WTC11 (cell line): ENCODE results near the gene NXPH4. TPM values are rescaled to one million over a fixed set of nuclear protein-coding genes. Genes with fewer than 3 reads are reported as not detected.

Experiments used
- ATAC-seq: fragments of 200-7000 bp; cut with Tn5 transposase; 2 replicates; pipeline ENCODE4 v1.10.0; 2021; ENCODE audit warnings: mild to moderate bottlenecking, moderate library complexity
- CTCF ChIA-PET: fragments of 300-600 bp; sonication (Branson Sonifier 250); formaldehyde crosslinking; loops from one replicate; lab custom pipeline; 2021; ENCODE audit warnings: antibody characterized with exemption; lab: Charles Lee
- POLR2A ChIA-PET: fragments of 350-600 bp; sonication (Branson Sonifier 250); formaldehyde crosslinking; loops from one replicate; lab custom pipeline; 2021; ENCODE audit warnings: antibody characterized with exemption; lab: Charles Lee
- DNase-seq: peaks from one replicate; pipeline ENCODE4 v3.0.0; 2021; ENCODE audit warnings: low spot score
- H3K27ac Mint-ChIP-seq: 2 replicates; pipeline ENCODE4 v1.8.0; 2021; ENCODE audit warnings: mixed read lengths
- H3K27me3 Mint-ChIP-seq: 2 replicates; pipeline ENCODE4 v1.8.0; 2021; ENCODE audit warnings: low read depth, mild to moderate bottlenecking, moderate library complexity, mixed read lengths
- H3K36me3 Mint-ChIP-seq: 2 replicates; pipeline ENCODE4 v1.8.0; 2021; ENCODE audit warnings: mixed read lengths
- H3K4me1 Mint-ChIP-seq: 2 replicates; pipeline ENCODE4 v1.8.0; 2022; ENCODE audit warnings: mixed read lengths
- H3K4me3 Mint-ChIP-seq: 2 replicates; pipeline ENCODE4 v1.8.0; 2021; ENCODE audit warnings: mild to moderate bottlenecking, moderate library complexity, mixed read lengths
- H3K9me3 Mint-ChIP-seq: 2 replicates; pipeline ENCODE4 v1.8.0; 2021; ENCODE audit warnings: mixed read lengths
- ATF2 ChIP-seq: sonication (generic); formaldehyde crosslinking; IDR thresholded peaks from 2 replicates; pipeline ENCODE4 v1.8.1; 2022; ENCODE audit warnings: low read depth, missing genetic modification reagents, borderline replicate concordance
- ELF4 ChIP-seq: sonication (generic); formaldehyde crosslinking; IDR thresholded peaks from 2 replicates; pipeline ENCODE4 v1.8.1; 2022; ENCODE audit warnings: low read depth, mild to moderate bottlenecking, moderate library complexity, missing genetic modification reagents
- FOXJ3 ChIP-seq: sonication (generic); formaldehyde crosslinking; IDR thresholded peaks from 2 replicates; pipeline ENCODE4 v1.9.0; 2021; ENCODE audit warnings: missing genetic modification reagents, mild to moderate bottlenecking, borderline replicate concordance
- FOXP1 ChIP-seq: sonication (generic); formaldehyde crosslinking; IDR thresholded peaks from 2 replicates; pipeline ENCODE4 v1.8.0; 2022; ENCODE audit warnings: missing genetic modification reagents, mild to moderate bottlenecking, moderate library complexity, borderline replicate concordance
- GRHL2 ChIP-seq: fragments of 250-450 bp; sonication (Bioruptor Pico); IDR thresholded peaks from 2 replicates; pipeline ENCODE4 v1.8.0; 2022; ENCODE audit warnings: mild to moderate bottlenecking, moderate library complexity; ENCODE audit not compliant: insufficient replicate concordance, severe bottlenecking
- IRF2 ChIP-seq: sonication (generic); formaldehyde crosslinking; IDR thresholded peaks from 2 replicates; pipeline ENCODE4 v1.8.0; 2022; ENCODE audit warnings: low read depth, missing genetic modification reagents, borderline replicate concordance
- KAT7 ChIP-seq: sonication (generic); formaldehyde crosslinking; IDR thresholded peaks from 2 replicates; pipeline ENCODE4 v1.8.1; 2023; ENCODE audit warnings: missing genetic modification reagents, mild to moderate bottlenecking, borderline replicate concordance
- MAX ChIP-seq: sonication (generic); formaldehyde crosslinking; IDR thresholded peaks from 2 replicates; pipeline ENCODE4 v1.8.0; 2022; ENCODE audit warnings: mild to moderate bottlenecking, missing genetic modification reagents
- PRRX2 ChIP-seq: fragments of 250-450 bp; sonication (Bioruptor Pico); IDR thresholded peaks from 2 replicates; pipeline ENCODE4 v1.8.0; 2021; ENCODE audit warnings: mild to moderate bottlenecking
- TEAD1 ChIP-seq: sonication (generic); formaldehyde crosslinking; IDR thresholded peaks from 2 replicates; pipeline ENCODE4 v1.8.0; 2022; ENCODE audit warnings: mild to moderate bottlenecking, missing genetic modification reagents
- ZBTB43 ChIP-seq: sonication (generic); formaldehyde crosslinking; IDR thresholded peaks from 2 replicates; pipeline ENCODE4 v1.8.1; 2023; ENCODE audit warnings: mild to moderate bottlenecking, missing genetic modification reagents
- ZNF416 ChIP-seq: fragments of 250-450 bp; sonication (Bioruptor Pico); IDR thresholded peaks from 2 replicates; pipeline ENCODE4 v1.9.0; 2021; ENCODE audit warnings: mild to moderate bottlenecking, inconsistent platforms
- ZNF671 ChIP-seq: fragments of 250-450 bp; sonication (Bioruptor Pico); IDR thresholded peaks from 2 replicates; pipeline ENCODE4 v1.8.0; 2021; ENCODE audit warnings: mild to moderate bottlenecking
- total RNA-seq: library from RNA; stranded (reverse); gene quantifications from 3 replicates; pipeline ENCODE4 v1.2.3, GENCODE V29; 2021
- TF ChIP-seq, protein P1 (sequence below): fragments of 250-450 bp; sonication (Bioruptor Pico); IDR thresholded peaks from 2 replicates; pipeline ENCODE4 v1.8.0; 2021; ENCODE audit warnings: mild to moderate bottlenecking
- TF ChIP-seq, protein P2 (sequence below): sonication (generic); formaldehyde crosslinking; IDR thresholded peaks from 2 replicates; pipeline ENCODE4 v1.8.1; 2022; ENCODE audit warnings: low read depth, mild to moderate bottlenecking, moderate library complexity, missing genetic modification reagents, borderline replicate concordance
- TF ChIP-seq, protein P3 (sequence below): sonication (generic); formaldehyde crosslinking; IDR thresholded peaks from 2 replicates; pipeline ENCODE4 v1.8.1; 2022; ENCODE audit warnings: mild to moderate bottlenecking, moderate library complexity, missing genetic modification reagents
- TF ChIP-seq, protein P4 (sequence below): sonication (generic); formaldehyde crosslinking; IDR thresholded peaks from 2 replicates; pipeline ENCODE4 v1.8.0; 2023; ENCODE audit warnings: missing genetic modification reagents

NXPH4 gene
- total RNA-seq, 1 experiment from 2014 or later = 4.9 TPM

DNA sequence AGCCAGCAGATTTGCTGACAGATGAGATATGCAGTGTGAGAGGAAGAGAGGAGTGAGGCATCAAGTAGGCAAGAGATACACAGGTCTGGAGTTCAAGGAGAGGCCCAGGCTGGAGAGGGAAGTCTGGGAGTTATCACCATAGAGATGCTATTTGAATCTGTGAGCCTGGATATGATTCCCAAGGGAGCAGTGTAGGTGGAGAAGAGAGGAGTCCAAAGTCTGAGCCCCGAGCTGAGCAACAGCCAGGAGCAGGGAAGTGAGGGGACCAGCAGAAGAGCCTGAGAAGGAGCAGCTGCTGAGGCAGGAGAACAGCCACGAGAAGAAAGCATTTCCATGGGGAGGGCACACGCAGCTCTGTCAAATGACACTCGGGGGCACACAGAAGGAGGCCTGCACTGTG lies 20.2 kb upstream of the NXPH4 start (continued):
- TF ChIP-seq, protein P1, sequence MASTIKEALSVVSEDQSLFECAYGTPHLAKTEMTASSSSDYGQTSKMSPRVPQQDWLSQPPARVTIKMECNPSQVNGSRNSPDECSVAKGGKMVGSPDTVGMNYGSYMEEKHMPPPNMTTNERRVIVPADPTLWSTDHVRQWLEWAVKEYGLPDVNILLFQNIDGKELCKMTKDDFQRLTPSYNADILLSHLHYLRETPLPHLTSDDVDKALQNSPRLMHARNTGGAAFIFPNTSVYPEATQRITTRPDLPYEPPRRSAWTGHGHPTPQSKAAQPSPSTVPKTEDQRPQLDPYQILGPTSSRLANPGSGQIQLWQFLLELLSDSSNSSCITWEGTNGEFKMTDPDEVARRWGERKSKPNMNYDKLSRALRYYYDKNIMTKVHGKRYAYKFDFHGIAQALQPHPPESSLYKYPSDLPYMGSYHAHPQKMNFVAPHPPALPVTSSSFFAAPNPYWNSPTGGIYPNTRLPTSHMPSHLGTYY (CRISPR knock-in tag) = no peak

DNA sequence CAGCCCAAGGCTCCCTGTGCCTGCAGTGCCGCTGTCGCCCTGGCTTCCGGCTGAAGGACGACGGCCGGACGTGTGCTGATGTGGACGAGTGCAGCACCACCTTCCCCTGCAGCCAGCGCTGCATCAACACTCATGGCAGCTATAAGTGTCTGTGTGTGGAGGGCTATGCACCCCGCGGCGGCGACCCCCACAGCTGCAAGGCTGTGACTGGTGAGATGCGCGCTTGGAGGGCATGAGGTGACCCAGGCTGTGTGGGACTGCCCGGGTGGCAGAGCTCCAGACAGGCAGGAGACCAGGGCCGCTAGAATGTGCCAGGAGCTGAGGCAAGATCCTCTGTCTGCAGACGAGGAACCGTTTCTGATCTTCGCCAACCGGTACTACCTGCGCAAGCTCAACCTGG lies 19.6 kb upstream of the NXPH4 start:
- no peaks in the 10 kb centered on the region for H3K4me1 Mint-ChIP-seq
- no peaks in the 10 kb centered on the region for H3K9me3 Mint-ChIP-seq
- ChIA-PET POLR2A (no interaction called here), CTCF (interaction anchor here (0.6 to 2.5 kb wide), 5 partner anchors 15 to 69 kb away, joined by 3 to 12 read pairs (median 6); partner anchors contain the start of gene LRP1)
- no peak overlapping the region for H3K4me3 Mint-ChIP-seq
- TF ChIP-seq ZNF416 (CRISPR knock-in tag) = no peak
- TF ChIP-seq GRHL2 (CRISPR knock-in tag) = no peak
- TF ChIP-seq, protein P2, sequence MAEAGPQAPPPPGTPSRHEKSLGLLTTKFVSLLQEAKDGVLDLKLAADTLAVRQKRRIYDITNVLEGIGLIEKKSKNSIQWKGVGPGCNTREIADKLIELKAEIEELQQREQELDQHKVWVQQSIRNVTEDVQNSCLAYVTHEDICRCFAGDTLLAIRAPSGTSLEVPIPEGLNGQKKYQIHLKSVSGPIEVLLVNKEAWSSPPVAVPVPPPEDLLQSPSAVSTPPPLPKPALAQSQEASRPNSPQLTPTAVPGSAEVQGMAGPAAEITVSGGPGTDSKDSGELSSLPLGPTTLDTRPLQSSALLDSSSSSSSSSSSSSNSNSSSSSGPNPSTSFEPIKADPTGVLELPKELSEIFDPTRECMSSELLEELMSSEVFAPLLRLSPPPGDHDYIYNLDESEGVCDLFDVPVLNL (CRISPR knock-in tag) = no peak
- no peak for TF ChIP-seq FOXP1 (CRISPR knock-in tag)
- no peak for TF ChIP-seq IRF2 (CRISPR knock-in tag)
- no peak for TF ChIP-seq KAT7
- no peak for TF ChIP-seq PRRX2 (CRISPR knock-in tag)
- ATAC-seq (no peak), DNase-seq (no peak)
- H3K27ac Mint-ChIP-seq = no peak overlapping the region
- peaks cover 67% of the 10 kb centered on the region for H3K36me3 Mint-ChIP-seq
- no peaks in the 10 kb centered on the region for H3K27me3 Mint-ChIP-seq

GRCh38 chr12:57198329-57198728 lies 18.3 kb upstream of the NXPH4 start:
- TF ChIP-seq MAX = no peak
- no peak for TF ChIP-seq TEAD1 (CRISPR knock-in tag)
- no peak for TF ChIP-seq ZBTB43 (CRISPR knock-in tag)
- TF ChIP-seq FOXJ3 = no peak
- TF ChIP-seq ELF4 (CRISPR knock-in tag) = no peak
- no peak for TF ChIP-seq ZNF671 (CRISPR knock-in tag)
- no peak for TF ChIP-seq GRHL2 (CRISPR knock-in tag)
- TF ChIP-seq ATF2 (CRISPR knock-in tag) = no peak
- TF ChIP-seq, protein P3, sequence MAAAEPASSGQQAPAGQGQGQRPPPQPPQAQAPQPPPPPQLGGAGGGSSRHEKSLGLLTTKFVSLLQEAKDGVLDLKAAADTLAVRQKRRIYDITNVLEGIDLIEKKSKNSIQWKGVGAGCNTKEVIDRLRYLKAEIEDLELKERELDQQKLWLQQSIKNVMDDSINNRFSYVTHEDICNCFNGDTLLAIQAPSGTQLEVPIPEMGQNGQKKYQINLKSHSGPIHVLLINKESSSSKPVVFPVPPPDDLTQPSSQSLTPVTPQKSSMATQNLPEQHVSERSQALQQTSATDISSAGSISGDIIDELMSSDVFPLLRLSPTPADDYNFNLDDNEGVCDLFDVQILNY (CRISPR knock-in tag) = no peak
- TF ChIP-seq, protein P4, sequence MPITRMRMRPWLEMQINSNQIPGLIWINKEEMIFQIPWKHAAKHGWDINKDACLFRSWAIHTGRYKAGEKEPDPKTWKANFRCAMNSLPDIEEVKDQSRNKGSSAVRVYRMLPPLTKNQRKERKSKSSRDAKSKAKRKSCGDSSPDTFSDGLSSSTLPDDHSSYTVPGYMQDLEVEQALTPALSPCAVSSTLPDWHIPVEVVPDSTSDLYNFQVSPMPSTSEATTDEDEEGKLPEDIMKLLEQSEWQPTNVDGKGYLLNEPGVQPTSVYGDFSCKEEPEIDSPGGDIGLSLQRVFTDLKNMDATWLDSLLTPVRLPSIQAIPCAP (CRISPR knock-in tag) = no peak
- DNase-seq = no peak
- no peak overlapping the region for H3K4me3 Mint-ChIP-seq
- H3K36me3 Mint-ChIP-seq = peaks cover 69% of the 10 kb centered on the region
- POLR2A ChIA-PET = interaction anchor here (0.7 kb wide), 1 partner anchor 19 kb away, joined by 3 read pairs; no protein-coding TSS in a partner anchor
- ATAC-seq = no peak
- CTCF ChIA-PET = interaction anchor here (0.5 to 2.4 kb wide), 2 partner anchors 15 to 104 kb away, joined by 3 to 12 read pairs; no protein-coding TSS in a partner anchor
- no peaks in the 10 kb centered on the region for H3K4me1 Mint-ChIP-seq
- no peak overlapping the region for H3K27ac Mint-ChIP-seq
- no peaks in the 10 kb centered on the region for H3K9me3 Mint-ChIP-seq
- H3K27me3 Mint-ChIP-seq = no peaks in the 10 kb centered on the region
